NCI-H2029 (cell line): ENCODE measurements around the gene CAMSAP3.
A peak's percentile ranks its signal among the peaks of the same experiment; 100 is the strongest.

Experiments used
- DNase-seq: peaks from one replicate; lab custom pipeline; 2025; lab: John Stamatoyannopoulos, UW

CAMSAP3 gene

DNA sequence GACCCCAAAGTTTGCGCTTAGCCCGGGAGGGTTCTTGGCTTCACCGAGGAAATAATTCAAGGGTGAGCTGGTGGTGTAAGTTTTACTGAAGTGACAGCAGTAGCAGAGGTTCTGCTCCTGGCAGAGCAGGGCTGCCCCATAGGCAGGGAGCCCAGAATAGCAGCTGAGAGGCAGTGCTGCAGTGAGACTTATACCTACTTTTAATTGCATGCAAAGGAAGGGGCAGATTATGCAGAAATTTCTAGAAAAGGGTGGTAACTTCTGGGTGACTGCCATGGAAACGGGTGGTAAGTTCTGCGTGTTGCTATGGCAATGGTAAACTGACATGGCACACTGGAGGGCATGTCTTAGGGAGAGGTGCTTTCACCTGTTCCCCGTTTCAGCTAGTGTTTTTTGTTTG is 17.5 kb upstream of the CAMSAP3 start:
- DNase-seq, result no peak

- DNase-seq, result no peak
These were observed 16.5 kb upstream of the CAMSAP3 start for GRCh38 chr19:7579182-7579581.

- DNase-seq, result no peak
These were observed 13.2 kb upstream of the CAMSAP3 start for GRCh38 chr19:7582446-7582845.

DNA sequence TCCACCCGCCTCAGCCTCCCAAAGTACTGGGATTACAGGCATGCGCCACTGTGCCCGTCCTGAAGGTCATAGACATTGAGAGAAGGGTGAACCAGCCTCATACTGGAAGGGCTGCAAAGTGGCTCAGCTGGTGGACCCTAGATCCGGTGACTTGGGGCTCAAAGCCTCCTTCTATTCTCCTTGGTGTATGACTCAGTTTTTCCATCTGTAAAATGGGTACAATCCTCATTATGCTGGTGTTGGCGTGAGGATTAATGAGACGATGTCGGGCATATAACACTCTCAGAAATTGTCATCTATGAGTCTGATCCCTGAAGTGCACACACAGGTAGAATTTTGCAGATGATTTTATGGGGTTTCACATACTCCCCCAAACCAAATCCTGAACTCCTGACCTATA is 5.8 kb upstream of the CAMSAP3 start:
- DNase-seq, result no peak

DNA sequence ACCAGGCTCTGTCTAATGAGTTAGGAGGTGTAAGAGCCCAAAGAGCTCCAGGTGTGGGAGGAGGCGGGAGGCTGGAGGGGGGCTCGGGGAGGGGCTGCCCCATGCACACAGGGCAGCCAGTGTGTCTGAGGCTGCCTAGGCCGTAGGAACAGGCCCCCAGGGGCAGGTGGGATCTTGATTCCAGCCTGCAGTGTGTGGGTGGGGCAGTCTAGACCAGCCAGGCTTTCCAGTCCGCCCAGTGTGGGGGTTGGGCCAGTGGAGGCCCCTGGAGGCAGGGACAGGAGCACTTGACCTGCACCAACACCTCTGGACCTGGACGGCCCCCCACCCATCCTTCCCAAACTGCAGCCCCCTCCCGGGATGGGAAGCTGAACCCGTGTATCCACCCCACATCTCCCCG is 5.4 kb upstream of the CAMSAP3 start:
- DNase-seq, result no peak

DNA sequence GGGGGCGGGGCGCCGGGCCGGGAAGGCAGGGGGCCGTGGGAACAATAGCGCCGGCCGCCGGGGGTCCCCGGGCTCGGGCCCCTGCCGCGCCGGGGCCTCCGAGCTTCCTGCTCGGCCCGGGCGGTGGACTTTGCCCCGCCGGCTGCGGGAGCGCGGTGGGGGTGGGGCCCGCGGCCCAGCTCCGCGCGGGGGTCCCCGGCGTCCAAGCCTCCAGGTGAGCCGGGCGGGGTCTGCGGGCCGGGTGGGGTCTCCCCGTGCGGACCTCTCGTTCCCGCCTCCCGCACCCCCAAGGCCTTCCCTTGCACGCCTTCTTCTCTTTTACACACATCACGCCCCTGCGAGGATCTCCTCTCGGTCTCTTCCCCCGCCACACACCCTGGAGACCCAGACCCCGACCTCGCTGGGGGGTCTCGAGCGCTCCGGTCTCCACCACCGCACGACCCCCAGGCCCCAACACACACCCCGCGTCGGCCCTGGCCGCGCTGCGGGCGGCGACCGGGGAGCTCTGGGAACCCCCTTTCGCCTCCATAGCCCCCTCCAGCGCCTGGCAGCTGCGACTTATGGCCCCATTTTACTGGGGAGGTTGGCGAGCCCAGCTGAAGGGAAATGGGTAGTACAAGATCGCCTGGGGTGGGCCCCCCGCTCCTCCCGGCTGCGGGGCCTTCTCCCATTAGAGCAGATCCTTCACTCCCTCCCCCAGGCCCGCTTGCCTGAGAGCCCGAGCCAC is 711 bp downstream of the CAMSAP3 start:
- DNase-seq, result no peak

DNA sequence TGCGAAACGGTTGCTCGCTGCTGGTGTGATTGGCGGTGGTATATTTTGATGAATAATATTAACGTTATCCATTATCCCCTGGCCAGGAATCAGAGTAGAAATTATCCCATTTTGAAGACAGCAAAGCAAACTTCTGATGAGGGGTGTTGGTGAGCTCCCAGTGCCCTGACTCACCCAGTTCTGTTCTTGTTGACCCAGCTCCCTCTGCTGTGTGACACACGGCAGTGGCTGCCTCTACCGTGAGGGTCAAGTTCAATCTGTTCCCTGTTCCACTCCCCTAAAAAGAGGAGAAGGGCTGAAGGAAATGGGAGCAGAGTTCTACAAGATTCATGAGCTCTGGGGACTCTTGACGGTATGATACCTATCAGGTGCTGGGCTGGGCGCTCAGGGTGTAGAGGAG is 2.0 kb downstream of the CAMSAP3 start:
- DNase-seq, result no peak

DNA sequence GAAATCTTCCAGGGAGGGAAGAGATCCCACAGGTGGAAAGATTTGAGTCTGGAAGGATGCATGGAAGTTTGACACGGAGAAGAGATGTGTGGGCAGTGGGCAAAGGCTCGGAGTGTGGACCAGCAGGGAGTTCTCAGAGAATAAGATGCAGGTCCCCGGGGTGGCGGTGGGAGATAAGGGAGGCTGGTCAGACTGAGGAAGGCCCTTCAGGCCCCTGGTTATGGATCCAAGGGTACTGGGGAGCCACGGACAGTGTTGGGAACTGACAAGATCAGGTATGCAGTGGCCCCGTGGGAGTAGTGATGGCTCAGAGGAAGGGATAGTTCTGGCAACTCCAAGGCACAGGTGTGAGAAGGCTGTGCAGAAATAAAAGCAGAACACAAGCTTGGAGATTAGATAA is 2.5 kb downstream of the CAMSAP3 start:
- DNase-seq, result no peak

DNA sequence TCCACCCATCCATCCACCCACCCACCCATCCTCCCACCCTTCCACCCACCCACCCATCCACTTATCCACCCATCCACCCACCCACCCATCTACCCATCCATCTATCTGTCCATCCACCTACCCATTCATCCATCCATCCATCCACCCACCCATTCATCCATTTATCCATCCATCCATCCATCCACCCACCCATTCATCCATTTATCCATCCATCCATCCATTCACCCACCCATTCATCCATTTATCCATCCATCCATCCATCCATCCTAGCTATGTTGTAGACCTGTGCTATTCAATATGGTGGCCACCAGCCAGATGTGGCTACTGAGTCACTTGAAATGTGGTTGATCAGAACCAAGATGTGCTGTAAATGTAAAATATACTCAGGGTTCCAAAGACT is 5.1 kb downstream of the CAMSAP3 start:
- DNase-seq, result no peak

GRCh38 chr19:7602240-7602934 is 6.7 kb downstream of the CAMSAP3 start:
- DNase-seq, result no peak

DNA sequence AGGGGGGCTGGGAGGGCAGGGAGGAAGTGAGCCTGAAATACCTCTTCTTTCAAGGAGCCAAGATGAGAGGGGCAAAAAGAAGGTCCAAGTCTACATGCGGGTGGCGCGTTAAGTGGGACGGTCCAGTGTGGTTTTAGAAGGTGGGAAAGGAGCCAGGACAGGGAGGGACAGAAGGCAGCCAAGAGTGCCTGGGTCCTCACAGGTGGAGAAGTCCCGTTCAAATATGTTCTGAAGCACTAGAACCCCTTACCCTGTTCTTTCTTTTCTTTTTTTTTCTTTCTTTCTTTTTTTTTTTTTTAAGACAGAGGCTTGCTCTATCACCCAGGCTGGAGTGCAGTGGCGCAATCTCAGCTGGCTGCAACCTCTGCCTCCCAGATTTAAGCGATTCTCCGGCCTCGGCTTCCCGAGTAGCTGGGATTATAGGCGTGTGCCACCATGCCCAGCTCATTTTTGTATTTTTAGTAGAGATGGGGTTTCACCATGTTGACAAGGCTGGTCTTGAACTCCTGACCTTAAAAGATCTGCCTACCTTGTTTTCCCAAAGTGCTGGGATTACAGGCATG is 7.4 kb downstream of the CAMSAP3 start:
- DNase-seq, result no peak

GRCh38 chr19:7603919-7604318 is 8.3 kb downstream of the CAMSAP3 start:
- no peak for DNase-seq

DNA sequence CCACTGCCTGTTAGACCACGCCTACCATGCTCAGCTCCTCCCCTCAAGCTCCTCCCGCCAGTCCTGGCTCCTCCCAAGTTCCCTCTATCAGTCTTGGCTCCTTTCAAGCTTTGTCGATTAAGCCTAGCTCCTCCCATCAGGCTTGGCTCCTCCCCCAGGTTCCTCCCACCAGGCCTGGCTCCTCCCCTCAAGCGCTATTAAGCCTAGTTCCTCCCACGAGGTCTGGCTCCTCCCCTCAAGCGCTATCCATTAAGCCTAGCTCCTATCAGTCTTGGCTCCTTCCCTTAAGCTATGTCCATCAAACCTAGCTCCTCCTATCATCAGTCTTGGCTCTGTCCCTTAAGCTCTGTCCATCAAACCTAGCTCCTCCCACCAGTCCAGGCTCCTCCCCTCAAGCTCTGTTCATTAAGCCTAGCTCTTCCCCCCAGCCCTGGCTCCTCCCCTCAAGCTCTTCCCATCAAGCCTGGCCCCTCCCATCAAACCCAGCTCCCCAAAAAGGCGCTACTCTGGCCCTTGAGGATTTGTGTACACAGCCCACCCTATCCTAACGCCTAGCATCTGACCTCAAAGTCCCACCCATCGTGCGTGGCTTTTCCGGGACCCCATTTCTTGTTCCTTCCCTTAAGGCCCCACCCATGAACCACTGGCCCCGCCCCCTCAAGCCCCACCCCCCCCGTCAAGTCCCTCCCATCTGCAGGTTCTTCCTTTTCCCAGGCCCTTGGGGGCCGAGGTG is 10.0 kb downstream of the CAMSAP3 start:
- DNase-seq, result peak; percentile 23

- no peak for DNase-seq
These were observed 10.6 kb downstream of the CAMSAP3 start for GRCh38 chr19:7606289-7606688.

DNA sequence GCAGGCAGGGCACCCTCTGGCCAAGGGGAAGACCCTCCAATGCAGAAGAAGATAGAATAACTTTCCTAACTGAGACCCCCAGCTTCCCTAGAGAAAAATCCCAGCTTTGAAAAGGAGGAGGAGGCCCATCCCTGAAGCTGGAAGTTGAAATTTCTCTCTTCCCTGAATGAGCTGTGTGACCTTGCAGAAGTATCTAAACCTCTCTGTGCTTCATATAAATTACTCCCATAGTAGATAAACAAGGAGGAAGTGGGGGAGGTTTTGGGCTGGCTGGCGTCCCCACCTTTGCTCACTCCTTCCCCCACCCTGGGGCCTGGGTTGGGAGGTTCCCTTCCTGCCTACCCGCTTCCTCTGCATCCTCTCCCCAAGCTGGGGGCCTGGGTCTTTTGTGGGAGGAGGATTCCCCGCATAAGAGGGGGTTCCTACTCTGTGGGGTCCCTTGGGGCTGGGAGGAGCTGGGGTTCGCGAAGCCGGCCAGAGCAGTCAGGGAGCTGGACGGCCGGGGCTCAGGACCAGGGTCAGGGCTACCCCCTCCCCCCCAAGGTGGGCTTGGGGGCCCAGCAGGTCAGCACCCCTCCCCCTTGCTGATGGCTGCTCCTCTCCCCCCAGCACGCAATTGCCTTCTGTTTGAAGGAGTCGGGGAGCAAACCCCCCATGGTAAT is 11.7 kb downstream of the CAMSAP3 start:
- DNase-seq, result no peak

DNA sequence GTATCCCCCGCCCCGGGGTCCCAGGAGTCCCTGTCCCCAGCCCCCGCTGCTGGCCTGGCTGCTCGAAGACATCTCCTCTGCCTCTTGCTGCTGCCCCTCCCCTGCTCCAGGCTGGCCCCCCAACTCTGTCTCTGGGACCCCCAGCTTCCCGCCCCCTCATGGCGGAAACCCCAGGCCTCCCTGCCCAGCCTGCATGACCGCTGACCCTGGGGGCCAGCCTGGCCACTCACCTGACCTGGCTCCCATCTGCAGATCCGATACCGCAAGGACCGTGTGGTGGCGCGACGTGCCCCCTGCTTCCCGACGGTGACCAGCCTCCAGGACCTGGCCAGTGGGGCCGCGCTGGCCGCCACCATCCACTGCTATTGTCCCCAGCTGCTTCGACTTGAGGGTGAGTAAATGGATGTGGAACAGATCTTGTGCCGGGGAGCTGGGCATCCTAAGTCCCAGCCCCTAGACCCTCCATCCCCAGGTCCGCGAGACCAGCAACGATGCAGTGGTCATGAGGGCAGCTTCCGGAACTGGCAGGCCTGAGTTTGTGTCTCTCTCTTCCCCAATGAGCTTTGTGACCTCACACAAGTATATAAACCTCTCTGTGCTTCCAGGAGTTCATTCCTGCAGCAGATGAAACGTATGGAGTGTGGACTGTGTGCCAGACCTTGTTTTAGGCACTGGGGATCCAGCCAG is 12.4 kb downstream of the CAMSAP3 start:
- DNase-seq, result no peak

- DNase-seq, result no peak
These were observed 15.0 kb downstream of the CAMSAP3 start for GRCh38 chr19:7610491-7611240.

GRCh38 chr19:7611541-7612279 is 16.0 kb downstream of the CAMSAP3 start:
- no peak for DNase-seq

DNA sequence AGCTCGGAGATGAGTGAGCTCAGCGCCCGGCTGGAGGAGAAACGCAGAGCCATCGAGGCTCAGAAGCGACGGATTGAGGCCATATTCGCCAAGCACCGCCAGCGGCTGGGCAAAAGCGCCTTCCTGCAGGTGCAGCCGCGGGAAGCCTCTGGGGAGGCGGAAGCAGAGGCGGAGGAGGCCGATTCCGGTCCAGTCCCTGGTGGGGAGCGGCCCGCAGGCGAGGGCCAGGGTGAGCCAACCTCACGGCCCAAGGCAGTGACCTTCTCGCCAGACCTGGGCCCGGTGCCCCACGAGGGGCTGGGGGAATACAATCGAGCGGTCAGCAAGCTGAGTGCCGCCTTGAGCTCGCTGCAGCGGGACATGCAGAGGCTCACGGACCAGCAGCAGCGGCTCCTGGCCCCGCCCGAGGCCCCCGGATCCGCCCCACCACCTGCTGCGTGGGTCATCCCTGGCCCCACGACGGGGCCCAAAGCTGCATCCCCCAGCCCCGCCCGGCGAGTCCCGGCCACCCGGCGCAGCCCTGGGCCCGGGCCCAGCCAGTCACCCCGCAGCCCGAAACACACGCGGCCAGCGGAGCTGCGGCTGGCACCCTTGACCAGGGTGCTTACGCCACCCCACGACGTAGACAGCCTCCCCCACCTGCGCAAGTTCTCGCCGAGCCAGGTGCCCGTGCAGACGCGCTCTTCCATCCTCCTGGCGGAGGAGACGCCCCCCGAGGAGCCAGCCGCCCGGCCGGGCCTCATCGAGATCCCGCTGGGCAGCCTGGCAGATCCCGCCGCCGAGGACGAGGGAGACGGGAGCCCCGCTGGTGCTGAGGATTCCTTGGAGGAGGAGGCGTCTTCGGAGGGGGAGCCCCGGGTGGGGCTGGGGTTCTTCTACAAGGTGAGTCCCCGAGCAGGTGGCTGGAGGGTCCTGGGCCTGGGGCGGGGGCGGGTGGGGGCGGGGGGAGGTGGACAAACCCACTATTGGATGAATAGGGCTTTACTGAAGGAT is 16.9 kb downstream of the CAMSAP3 start:
- no peak for DNase-seq
